NCI-H1092 (cell line): Measurements from ENCODE around the gene MEAK7.
"Not testable (repeated sequence)": the region's sequence is repeated elsewhere in the genome, so short reads cannot be mapped to it uniquely, and the experiment has no call there.

ENCODE experiments used
- DNase-seq: peaks from one replicate; lab custom pipeline; 2025; lab: John Stamatoyannopoulos, UW

The MEAK7 gene

DNA sequence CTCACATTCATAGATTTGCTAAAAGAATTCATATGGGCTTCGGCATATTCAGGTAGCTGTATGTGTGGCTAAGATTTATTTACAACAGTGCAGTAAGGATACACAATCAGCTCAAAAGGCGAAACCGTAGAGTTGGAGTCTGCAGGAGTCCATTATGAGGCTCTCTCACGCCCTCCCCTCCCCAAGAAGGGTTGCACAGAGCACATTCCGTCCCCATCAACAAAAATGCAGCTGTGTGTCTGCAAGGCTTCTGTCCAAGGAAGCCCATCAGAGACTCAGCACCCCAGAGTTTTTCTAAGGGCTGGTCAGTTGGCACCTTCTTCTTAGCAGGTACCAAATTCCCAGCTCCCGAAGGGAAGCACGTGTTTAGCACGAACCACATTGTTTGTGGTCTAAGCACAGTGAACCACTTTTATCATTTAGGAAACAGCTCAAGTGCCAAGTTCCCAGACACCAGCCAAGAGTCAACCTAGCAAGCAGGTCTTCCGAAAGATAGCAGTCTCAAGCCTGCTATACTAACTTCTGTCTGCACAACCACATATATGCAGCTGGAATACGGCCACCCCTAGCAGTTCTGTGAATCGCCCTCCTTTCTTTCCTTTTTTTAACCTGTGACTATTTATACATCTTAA, 28.5 kb upstream of the MEAK7 start:
- DNase-seq: no peak

- no peak for DNase-seq
Observed at GRCh38 chr16:84532291-84532724, 27.8 kb upstream of the MEAK7 start.

GRCh38 chr16:84531671-84532111, 27.2 kb upstream of the MEAK7 start:
- DNase-seq: no peak

DNA sequence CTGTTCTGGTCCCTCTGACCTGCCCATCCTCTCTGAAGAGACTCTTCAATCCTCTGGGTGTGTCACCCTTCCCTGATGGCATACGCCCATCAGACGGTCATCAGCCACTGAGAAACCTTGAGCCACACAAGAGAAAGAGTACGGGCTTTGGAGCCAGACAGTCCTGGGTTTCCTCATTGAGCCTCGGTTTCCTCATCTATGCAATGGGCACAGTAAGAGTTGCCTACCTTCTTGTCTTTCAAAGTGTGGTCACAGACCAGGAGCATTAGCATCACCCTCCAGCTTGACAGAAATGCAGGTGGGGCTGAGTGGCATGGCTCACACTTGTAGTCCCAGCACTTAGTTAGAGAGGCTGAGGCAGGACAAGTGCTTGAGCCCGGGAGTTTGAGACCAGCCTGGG, 26.1 kb upstream of the MEAK7 start:
- no peak for DNase-seq

DNA sequence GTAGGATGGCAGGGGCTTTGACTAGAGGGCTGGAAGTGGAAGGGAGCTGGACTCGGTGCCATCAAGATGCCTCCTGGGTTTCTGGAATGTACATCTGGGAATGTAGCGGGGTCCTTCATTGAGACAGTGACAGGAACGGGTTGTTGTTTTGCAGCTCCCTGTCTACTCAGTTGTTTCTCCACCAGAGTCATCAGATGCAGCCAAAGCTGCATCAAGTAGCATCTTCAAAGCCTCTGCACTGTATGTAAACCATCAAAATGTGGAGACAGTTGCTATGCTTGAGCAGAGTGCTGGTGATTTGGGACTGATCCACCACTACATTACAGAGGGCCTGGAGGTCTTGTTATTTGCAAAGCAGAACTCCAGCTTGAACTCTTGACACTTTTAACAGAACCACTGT, 25.1 kb upstream of the MEAK7 start:
- no peak for DNase-seq

DNA sequence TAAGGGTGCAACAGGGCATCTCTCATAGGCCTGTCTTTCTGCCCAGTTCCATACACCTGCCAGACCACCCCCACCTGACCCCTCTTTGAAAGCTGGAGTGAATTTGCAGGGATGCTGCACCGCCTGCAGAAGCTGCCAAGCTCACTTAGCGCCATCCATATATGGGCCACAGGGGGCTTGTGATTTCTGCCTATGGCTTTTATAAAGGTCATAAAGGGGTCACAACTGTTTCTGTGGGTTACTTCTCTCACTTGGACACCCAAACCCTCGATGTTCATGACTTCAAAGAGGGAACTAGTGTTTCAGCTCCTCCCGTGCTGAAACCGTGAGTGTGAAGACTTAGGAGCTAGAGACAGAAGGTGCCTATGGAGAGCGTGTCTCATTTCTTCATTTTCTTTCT, 23.9 kb upstream of the MEAK7 start:
- DNase-seq: no peak

GRCh38 chr16:84527532-84528269, 23.2 kb upstream of the MEAK7 start:
- no peak for DNase-seq

DNA sequence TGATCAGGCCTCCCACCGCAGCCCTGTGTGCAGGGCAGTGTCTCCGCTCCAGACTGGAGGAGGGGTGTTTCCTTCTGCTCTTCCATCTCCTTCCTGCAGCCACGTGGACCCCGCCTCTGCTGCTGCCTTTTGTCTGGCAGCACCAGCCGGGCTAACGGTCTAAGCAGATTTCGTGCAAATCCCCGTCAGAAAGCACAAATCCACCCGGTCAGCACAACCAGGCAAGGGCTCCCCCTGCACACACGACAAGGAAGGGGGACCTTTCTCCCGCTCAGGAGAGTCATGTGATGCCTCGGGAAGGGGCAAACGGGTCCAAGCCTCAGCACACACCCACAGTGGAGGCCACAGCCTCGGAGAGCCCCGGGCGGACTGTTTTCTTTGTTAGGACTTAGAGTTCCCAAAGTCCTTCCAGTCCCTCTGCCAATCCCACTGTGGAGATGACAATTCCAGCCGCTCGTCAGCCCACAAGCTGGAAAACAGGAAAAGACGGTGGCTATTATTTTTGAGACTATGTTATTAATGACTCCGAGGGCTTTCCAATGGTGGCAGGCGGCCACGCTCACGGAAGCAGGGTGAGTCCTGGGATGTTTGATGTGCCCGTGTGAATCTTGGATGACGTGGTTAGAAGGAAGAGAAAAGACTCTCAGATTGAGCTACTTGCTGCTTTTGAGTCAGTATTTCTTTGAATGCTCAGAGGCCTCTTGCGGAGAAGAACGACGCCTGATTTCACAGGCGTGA, 22.5 kb upstream of the MEAK7 start:
- no peak for DNase-seq

GRCh38 chr16:84524941-84525581, 20.6 kb upstream of the MEAK7 start:
- not testable (repeated sequence) for DNase-seq

DNA sequence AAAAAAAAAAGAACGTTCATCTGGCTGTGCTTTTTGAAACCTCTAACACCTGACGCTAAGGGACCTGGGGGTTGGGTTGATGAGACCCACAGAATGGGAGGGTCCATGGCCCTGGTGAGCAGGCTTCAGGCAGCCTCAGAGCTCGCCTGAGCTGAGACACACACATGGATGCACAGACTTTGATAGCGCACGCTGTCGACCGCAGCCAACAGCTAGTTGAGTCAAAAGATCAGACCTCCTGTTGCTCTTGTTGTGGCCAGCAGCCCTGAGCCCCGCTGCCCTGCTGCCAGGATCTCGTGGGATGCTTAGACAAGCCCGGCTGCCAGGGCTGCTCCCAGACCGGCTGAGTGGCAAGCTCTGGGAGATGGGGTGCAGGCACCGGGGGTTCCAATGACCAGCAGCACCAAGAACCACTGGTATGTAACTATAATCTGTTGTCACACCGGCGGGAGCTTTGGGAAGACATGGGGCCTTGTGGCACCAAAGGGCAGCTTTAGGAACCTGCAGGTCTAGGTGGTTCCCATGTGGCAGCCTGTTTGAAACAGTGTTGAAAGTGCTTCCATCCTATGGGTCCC, 20.0 kb upstream of the MEAK7 start:
- no peak for DNase-seq

- DNase-seq: no peak
Observed at GRCh38 chr16:84521497-84521770, 17.0 kb upstream of the MEAK7 start.

DNA sequence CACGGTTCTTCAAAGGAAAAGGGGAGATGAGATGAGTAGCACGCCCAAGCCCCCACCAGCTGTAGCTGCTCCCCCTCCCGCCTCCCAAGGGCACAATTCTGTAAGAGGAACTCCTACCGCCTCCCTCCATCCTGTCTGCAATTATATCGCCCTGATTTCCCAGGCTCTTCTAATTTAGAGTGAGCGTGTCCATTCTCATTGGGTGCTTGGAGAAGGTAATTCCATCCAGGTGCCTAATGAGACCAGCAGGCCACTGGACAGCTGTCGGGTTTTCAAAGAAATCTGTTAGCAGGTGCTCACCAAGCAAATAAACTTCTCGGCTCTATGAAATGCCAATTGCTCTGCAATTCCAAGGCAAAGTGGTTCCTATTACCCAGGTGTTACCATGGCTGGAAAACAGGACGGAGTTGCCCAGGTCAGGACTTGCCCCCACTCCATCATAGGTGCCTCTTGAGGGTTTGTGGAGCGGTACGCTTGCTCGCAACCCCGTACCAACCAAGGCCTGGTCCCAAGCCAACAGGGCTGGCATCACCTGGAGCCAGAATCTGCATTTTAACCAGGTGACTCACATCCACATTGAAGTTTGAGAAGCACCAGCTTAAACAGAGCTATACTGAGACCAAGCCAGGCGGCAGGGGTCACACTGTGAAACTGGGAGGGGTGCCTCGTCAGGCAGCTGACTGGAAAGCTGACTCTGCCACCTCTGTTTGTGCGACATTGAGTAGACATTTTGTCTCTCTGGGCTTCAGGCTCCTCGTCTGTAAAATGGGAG, 16.5 kb upstream of the MEAK7 start:
- peak; percentile 88 for DNase-seq

DNA sequence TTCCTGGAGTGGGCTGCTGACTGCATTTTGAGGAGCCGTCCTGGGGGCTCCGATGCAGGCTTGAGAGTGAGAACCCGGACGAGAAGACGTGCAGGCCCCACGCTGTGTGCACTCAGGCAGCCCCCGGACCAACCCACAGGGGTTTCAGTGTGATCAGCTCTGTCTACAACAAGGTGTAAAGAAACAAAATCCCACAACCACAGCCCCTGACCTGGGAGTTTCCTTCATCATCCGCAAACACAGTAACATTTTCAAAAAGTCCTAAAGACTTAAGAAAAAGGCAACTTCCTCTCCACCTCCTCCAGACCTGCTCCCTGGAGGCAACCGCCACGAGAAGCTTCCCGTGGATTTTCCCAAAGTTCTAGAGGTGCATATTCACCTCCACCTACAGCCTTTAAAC, 15.4 kb upstream of the MEAK7 start:
- DNase-seq: no peak

DNA sequence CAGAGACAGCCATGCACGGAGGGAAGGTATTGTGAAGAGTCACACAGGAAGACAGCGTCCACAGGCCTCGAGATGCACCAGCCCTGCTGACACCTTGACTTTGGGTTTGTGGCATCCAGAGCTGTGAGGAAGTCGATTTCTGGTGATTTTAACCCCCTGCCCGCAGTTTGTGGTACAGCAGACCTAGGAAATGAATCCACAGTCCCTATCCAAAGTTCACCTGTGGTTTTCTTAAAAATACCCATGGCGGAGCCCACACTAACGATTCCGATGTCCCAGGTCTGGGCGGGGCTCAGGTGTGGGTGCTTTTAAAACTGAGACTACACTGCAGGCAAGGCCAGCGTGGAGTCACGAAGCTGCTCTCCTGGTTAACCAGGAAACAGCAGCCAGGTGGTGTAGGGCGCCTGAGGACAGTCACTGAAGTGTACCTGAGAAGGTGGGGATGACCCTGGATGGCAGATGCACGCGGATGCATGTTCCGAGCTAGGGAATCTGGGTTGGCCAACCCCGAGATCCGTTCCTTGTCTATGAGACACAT, 14.4 kb upstream of the MEAK7 start:
- DNase-seq: peak; percentile 51

DNA sequence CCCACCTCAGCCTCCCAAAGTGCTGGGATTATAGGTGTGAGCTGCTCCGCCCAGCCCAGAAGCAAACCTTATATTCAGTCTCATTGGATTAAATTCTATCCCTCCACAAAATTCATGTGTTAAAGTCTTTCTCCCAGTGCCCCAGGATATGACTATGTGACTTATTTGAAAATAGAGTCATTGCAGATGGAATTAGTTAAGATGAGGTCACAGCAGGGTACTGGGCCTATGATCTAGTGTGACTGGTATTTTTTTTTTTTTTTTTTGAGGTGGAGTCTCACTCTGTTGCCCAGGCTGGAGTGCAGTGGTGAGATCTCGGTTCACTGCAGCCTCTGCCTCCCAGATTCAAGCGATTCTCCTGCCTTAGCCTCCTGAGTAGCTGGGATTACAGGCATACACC, 13.8 kb upstream of the MEAK7 start:
- DNase-seq: not testable (repeated sequence)

DNA sequence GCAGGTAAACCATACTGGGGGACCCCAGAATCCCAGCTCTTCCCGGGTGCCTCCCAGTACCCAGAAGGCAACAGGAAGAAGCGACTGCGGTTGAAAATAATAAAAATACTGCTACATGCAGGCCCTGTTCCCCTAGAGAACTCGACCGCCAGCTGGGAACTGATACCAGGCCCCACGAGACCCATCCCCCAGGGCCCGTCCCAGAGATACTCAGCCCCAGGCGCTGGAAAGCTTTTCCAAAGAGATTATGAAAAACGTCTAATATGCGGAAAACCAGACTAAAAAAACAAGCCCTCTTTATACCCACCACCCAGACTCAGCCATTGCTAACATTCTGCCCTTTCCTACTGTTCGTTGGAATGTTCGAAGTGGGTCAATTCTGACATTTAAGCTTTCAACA, 12.9 kb upstream of the MEAK7 start:
- no peak for DNase-seq

- no peak for DNase-seq
Observed at GRCh38 chr16:84514874-84515835, 10.7 kb upstream of the MEAK7 start.

- DNase-seq: no peak
Observed at GRCh38 chr16:84514295-84514873, 9.9 kb upstream of the MEAK7 start.

DNA sequence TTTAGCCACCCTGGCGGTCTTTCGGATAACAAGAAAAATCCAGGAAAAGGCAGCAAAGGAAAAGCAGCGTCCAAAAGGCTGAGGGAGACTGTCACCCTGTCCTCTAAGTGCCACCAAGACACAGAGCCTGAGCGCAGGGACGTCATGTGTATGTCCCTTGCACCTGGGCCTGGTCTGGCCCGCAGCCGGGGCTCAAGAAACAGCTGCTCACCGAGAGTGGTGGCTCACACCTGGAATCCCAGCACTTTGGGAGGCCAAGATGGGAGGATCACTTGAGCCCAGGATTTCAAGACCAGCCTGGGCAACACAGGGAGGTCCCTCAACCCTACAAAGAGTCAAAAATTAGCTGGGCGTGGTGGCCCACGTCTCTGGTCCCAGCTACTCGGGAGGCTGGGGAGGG, 9.2 kb upstream of the MEAK7 start:
- no peak for DNase-seq

GRCh38 chr16:84513123-84513522, 8.7 kb upstream of the MEAK7 start:
- DNase-seq: no peak
